Prostate gland (tissue), 2 donors: ENCODE results near the gene RASSF8. TPM values are rescaled to one million over a fixed set of nuclear protein-coding genes. Genes with fewer than 3 reads are reported as not detected.

Experiments
- DNase-seq: peaks from one replicate; pipeline ENCODE4 v3.0.0-alpha.2; 2019; ENCODE audit warnings: low spot score
- H3K27ac ChIP-seq, 2 donors: fragments of 200-600 bp; sonication (generic); 2 replicates each; pipeline ENCODE4 v1.5.1; 2017 to 2019
- H3K27me3 ChIP-seq: fragments of 200-600 bp; sonication (generic); replicated peaks from 2 replicates; pipeline ENCODE4 v1.5.1; 2019; ENCODE audit not compliant: insufficient read depth
- H3K36me3 ChIP-seq, 2 donors: fragments of 200-600 bp; sonication (generic); 1 replicate in 1 of 2; 2 replicates in 1 of 2; pipeline versions ENCODE4 v1.5.1 to v1.8.1; 2017 to 2019
- H3K4me1 ChIP-seq: fragments of 200-600 bp; sonication (generic); replicated peaks from 2 replicates; pipeline ENCODE4 v1.5.1; 2019
- H3K4me3 ChIP-seq, 2 donors: fragments of 200-600 bp; sonication (generic); 2 replicates each; pipeline ENCODE4 v1.5.1; 2017 to 2019
- H3K9me3 ChIP-seq: fragments of 200-600 bp; sonication (generic); 2 replicates; pipeline ENCODE4 v1.5.1; 2017
- POLR2A ChIP-seq: fragments of 450-650 bp; IDR thresholded peaks from one replicate; pipeline ENCODE4 v1.6.1; 2016; ENCODE audit warnings: antibody characterized with exemption, mild to moderate bottlenecking
- POLR2AphosphoS5 ChIP-seq: sonication (generic); formaldehyde crosslinking; IDR thresholded peaks from one replicate; pipeline ENCODE4 v1.6.1; 2017; ENCODE audit warnings: antibody characterized with exemption
- WGBS: methylation state at CpG from one replicate; pipeline ENCODE4 v1.1.5; 2018; 5-methylcytosine and 5-hydroxymethylcytosine counted together
- intact Hi-C: fragments of 100-400 bp; cut with DNase I; formaldehyde crosslinking; loops from one replicate; pipeline ENCODE4 v1.14.2; 2022
- total RNA-seq, 2 donors: library from RNA; depleted of rRNA; stranded (reverse); fragments of >200 nt; gene quantifications; one replicate each; pipeline ENCODE4 v1.1.0, GENCODE V29; 2016
- TF ChIP-seq, protein P1 (sequence below), 4 experiments: fragments of 200-600 bp in 2 of 4; fragments of 450-650 bp in 2 of 4; sonication (generic) in 2 of 4; IDR thresholded peaks; 1 replicate in 3 of 4; 2 replicates in 1 of 4; pipeline ENCODE4 v1.5.1; 2016 to 2019; ENCODE audit warnings: antibody characterized with exemption in 4 of 4, mild to moderate bottlenecking in 2 of 4, moderate library complexity in 2 of 4

The RASSF8 gene
- total RNA-seq, 2 donors from 2014 or later, result 26.0 to 62.1 TPM

DNA sequence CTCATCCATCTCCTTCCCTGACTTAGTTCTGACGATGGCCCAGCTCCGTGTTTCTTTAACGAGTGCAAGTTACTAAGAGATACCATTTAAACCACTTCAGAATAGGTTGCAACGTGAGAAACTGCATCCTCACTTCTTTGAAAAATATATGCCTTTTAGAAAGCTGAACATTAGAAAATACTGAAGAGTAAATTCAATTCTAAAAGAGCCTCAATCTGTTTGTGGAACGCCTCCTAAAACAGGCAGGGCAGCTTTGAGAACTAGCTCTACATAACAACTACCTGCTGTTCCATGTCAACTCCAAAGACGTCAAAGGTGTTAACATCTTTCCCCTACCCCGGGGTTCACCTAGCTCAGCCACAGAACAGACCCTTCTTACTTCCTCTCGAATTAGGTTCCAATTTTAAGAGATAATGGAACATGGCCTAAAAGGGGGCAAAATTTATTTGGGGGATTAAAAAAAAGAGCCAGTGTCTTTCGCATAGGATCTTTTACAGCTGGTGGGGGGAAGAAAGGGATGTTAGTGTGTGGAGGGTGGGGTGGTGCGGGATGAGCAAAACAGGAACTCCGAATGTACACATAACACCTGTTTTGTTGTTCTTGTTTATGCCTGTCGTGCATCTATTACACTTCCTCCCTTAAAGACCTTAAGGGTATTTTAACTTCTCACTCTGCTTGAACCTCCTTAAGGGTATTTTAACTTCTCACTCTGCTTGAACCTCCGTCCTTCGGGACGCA is 163.0 kb downstream of the RASSF8 start:
- H3K27ac ChIP-seq, result peak overlapping the region; percentile 92 to 93
- DNase-seq, result no peak
- no peaks in the 10 kb centered on the region for H3K4me1 ChIP-seq
- no peaks in the 10 kb centered on the region for H3K9me3 ChIP-seq
- TF ChIP-seq POLR2A (no peak), POLR2AphosphoS5 (peak; percentile 8)
- TF ChIP-seq, protein P1, sequence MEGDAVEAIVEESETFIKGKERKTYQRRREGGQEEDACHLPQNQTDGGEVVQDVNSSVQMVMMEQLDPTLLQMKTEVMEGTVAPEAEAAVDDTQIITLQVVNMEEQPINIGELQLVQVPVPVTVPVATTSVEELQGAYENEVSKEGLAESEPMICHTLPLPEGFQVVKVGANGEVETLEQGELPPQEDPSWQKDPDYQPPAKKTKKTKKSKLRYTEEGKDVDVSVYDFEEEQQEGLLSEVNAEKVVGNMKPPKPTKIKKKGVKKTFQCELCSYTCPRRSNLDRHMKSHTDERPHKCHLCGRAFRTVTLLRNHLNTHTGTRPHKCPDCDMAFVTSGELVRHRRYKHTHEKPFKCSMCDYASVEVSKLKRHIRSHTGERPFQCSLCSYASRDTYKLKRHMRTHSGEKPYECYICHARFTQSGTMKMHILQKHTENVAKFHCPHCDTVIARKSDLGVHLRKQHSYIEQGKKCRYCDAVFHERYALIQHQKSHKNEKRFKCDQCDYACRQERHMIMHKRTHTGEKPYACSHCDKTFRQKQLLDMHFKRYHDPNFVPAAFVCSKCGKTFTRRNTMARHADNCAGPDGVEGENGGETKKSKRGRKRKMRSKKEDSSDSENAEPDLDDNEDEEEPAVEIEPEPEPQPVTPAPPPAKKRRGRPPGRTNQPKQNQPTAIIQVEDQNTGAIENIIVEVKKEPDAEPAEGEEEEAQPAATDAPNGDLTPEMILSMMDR (IDR thresholded peaks at IDR 0.05), result no peak
- H3K27me3 ChIP-seq, result no peaks in the 10 kb centered on the region
- H3K4me3 ChIP-seq, result peak overlapping the region; percentile 52 to 60
- 40% methylated on average over 15 of the region's 15 CpGs for WGBS
- no peaks in the 10 kb centered on the region for H3K36me3 ChIP-seq
- intact Hi-C loops, result loop anchor here (2.0 to 10.0 kb wide), 3 partner anchors 151 to 529 kb away; no protein-coding TSS in a partner anchor

DNA sequence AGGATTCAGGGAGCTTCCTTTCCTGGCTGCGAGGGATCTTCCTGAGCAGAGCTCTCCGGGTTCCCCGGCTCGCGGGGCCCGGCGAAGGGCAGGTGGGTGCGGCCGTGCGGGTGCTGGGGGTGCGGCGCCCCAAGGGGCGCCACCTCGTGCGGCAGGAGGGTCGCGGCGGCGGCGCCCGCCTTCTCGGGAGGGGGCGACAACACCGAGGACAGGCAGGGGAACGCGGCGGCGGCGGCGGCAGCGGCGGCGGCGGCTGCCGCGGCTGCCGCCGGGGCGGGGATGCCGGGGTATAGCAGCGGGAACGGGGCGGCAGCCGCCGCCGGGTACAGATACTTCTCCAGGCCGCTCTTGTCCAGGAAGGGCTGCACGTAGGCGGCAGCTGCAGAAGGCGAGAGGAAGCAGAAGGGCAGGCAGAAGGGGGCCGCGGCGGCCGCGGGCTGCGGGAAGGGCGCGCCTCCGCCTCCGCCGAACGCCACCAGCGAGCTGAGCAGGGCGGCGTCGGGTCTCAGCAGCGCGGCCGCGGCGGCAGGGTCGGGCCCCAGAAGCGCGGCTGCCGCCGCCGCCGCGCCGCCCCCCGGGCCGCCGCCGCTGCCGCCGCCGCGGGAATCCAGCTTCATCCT is 163.7 kb downstream of the RASSF8 start:
- peak overlapping the region; percentile 92 to 93 for H3K27ac ChIP-seq
- no peaks in the 10 kb centered on the region for H3K4me1 ChIP-seq
- H3K9me3 ChIP-seq, result no peaks in the 10 kb centered on the region
- peak overlapping the region; percentile 52 to 60 for H3K4me3 ChIP-seq
- TF ChIP-seq, protein P1 (IDR thresholded peaks at IDR 0.05), result no peak
- TF ChIP-seq POLR2A (no peak), POLR2AphosphoS5 (no peak)
- DNase-seq, result no peak
- intact Hi-C loops, result loop anchor here (5.0 to 10.0 kb wide), 2 partner anchors 150 to 403 kb away; no protein-coding TSS in a partner anchor
- under 1% methylated on average over 59 of the region's 88 CpGs for WGBS
- H3K36me3 ChIP-seq, result no peaks in the 10 kb centered on the region
- H3K27me3 ChIP-seq, result no peaks in the 10 kb centered on the region

DNA sequence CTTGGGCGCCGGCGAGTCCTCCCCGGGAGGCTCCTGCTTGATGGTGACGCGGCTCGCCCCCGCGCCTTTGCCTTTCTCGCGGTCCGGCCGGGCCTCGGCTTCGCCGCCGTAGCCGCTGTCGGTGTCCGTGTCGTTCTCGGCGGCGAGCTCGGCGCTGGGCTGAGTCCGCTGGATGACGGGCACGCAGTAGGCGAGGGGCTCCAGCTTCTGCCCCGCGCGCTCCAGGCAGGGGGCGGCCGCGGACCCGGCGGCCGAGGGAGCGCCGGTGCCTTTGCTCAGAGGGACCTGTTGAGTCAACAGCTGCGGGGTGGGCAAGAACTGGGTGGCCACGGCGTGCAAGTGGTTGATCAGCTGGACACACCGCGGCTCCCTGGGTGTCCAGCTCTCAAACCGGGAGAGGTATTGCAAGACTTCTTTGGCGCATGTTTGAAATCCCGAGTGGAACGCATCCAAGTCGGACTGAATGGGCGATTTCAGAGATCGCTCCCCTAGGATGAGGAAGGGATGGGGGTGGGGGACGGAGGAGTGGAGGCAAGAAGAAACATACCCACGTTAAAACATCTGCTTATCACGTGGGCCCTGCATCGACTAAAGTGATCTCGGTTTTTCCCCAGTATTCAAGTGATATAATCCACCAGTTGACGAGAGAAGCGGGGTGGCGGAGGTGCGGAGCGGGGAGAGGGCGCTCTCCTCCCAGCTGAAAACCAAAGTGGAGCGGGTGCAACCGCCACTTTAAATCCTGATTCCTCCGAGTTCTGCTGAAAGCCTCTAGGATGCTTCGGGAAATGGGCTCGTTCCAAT is 164.4 kb downstream of the RASSF8 start:
- H3K4me3 ChIP-seq, result peak overlapping the region; percentile 52 to 60
- no peaks in the 10 kb centered on the region for H3K27me3 ChIP-seq
- no peaks in the 10 kb centered on the region for H3K9me3 ChIP-seq
- intact Hi-C loops, result loop anchor here (5.0 to 10.0 kb wide), 2 partner anchors 149 to 402 kb away; no protein-coding TSS in a partner anchor
- peak; percentile 64 for DNase-seq
- WGBS, result 1% methylated on average over 69 of the region's 69 CpGs
- peak overlapping the region; percentile 92 to 93 for H3K27ac ChIP-seq
- H3K4me1 ChIP-seq, result no peaks in the 10 kb centered on the region
- TF ChIP-seq POLR2AphosphoS5, result peak; percentile 36
- TF ChIP-seq POLR2A, result no peak
- TF ChIP-seq, protein P1 (IDR thresholded peaks at IDR 0.05), result peak in 3 of 4 experiments; percentile 26 to 44 (median 29)
- H3K36me3 ChIP-seq, result no peaks in the 10 kb centered on the region

DNA sequence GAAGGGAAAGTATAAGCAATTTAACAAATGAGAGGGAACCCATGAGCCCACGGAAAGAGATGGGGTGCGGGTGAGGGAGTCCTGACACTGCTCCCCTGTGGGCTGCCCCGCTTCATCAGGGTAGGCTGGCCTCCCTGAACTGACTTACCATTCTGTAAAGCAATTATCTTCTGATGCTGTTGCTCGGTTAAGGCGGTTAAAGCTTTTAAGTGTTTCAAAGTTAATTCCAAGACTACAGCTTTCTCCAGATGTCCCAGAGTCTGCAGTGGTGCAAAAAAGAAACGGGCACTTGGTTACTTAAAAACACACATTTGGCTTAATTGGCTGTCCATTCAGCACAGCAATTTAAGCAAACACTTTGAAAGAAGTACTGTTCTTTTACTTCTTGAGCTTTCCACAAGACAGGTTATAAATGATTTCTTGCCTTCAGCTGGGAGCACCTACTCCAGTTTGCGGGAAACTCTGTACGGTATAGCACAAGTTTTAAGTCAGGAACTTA is 165.0 kb downstream of the RASSF8 start:
- peak overlapping the region; percentile 92 to 93 for H3K27ac ChIP-seq
- intact Hi-C loops, result loop anchor here (5.0 to 10.0 kb wide), 2 partner anchors 149 to 401 kb away; no protein-coding TSS in a partner anchor
- no peak for DNase-seq
- TF ChIP-seq, protein P1 (IDR thresholded peaks at IDR 0.05), result no peak
- TF ChIP-seq POLR2AphosphoS5 (no peak), POLR2A (no peak)
- WGBS, result 14% methylated on average over 8 of the region's 8 CpGs
- no peaks in the 10 kb centered on the region for H3K4me1 ChIP-seq
- peak overlapping the region; percentile 52 to 60 for H3K4me3 ChIP-seq
- no peaks in the 10 kb centered on the region for H3K36me3 ChIP-seq
- H3K9me3 ChIP-seq, result no peaks in the 10 kb centered on the region
- no peaks in the 10 kb centered on the region for H3K27me3 ChIP-seq
